ELR (cell line): ENCODE measurements around the gene BPIFA3.

Experiments used
- DNase-seq: peaks from one replicate; pipeline ENCODE4 v3.0.0-alpha.2; 2015; ENCODE audit warnings: low read depth

Gene BPIFA3

DNA sequence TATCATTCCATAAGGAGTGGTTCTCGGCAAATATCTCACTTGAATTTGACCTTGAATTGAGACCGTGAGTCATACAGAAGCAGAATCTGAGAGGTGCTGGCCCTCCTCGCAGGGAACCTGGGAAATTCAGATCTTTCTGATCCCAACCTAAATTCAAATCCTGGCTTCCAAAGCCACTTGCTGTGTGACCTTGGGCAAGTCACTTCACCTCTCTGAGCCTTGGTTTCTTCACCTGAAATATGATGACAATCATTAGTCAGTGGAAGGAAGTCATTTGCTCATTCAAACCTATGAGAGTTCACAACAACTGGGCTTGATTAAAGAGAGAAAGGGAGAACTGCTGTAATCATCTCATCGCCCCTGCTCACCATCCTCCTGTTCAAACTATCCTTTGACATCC, 7.2 kb downstream of the BPIFA3 start:
- no peak for DNase-seq

DNA sequence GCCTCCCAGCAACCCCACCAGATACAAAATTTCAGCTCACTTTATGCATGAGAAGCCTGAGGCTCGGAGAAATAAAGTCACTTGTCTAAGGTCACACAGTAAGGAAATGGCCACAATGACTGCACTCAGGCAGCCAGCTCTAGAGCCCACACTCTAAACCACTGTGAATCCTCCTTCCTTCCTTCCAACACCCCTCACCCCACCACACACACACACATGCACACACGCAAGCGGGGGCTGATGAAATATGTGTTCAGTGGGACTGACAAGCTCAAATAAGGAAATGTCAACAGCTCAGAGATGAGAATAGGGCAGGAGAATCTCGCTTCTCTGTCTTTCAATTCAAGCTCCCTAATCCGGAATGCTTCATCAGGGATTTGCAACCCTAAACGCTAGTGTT, 12.7 kb downstream of the BPIFA3 start:
- no peak for DNase-seq

DNA sequence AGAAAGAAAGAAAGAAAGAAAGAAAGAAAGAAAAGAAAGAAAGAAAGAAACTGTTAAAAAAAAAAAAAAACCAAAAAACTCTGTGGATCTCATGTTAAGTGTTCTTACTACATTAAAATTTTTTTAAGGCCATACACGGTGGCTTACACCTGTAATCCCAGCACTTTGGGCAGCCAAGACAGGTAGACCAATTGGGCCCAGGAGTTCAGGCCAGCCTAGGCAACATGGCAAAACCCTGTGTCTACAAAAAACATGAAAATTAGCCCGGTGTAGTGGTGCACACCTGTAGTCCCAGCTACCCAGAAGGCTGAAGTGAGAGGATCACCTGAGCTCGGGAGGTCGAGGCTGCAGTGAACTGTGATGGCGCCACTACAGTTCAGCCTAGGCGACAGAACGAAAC, 14.1 kb downstream of the BPIFA3 start:
- no peak for DNase-seq

- DNase-seq = no peak
Observed at GRCh38 chr20:33232486-33233072, 15.4 kb downstream of the BPIFA3 start.

DNA sequence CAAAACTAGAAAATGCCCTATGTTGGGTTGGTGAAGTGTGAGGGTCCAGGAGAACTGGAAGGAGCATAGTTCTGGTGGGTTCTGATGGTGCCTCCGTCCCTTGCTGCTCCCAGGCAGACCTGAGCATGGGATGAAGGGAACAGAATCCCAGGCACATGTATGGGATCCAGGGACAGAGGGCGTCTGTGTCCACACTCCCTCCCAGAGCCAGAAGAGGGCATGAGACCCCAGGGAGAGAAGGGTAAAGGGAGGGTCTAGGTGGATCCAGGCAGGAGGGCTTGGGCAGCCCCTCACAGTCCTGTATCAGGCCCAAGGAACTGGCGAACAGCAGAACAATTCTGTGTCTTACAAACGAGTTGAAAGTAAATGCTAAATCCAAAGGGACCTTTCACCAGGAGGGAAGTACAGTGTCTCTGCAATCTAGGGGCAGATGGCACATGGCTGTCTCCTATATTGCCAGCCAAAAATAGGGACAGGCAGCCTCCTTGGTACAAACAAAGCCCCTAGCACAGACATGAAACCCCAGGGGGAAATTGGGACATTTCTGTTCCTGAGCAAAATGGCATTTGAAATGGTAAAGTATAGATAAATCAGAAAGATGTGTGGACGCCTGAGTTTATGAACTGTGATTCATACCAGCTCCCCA, 16.1 kb downstream of the BPIFA3 start:
- no peak for DNase-seq

DNA sequence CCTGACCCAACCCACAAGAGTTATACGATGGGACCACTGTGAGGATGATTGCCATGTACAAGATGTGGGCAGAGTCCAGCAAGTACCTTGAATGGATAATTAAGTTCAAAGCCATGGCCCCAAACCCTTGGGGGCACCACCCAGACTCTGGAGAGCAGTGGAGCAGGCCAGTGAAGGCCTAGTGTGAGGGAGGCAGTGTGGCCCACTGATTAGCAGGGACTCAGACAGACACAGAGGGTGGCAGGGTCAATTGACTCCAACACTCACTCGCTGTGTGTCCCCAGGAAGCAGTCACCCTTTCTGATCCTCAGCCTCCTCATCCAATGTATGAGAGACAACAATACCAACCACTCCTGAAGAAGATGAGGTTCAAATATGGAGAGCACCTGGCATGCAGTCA, 16.9 kb downstream of the BPIFA3 start:
- no peak for DNase-seq

- no peak for DNase-seq
Observed at GRCh38 chr20:33235696-33236095, 18.5 kb downstream of the BPIFA3 start, which contains the start of gene BPIFA1. Gene BPIFA1, plus strand, starts transcription at chr20:33235996. Its CDS starts 1,716 bp downstream, at chr20:33237712.

DNA sequence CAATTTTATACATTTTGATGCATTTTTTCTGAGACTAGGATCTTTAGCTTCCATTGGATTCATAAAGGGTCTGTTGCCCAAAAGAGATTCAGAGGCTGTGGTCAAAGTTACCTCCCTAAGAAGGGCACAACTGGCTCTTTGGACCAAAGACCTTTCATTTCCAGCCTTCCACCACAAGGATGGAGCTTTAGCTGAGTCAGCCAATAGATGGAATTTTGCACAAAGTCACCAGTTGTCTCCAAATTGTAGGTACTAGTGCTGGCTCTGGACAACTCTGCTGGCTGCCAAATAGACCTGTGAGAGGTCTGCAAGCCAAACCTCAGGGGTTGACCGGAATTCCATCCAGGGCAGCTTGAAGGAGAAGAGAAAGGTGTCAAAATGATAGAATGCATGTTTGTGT, 19.2 kb downstream of the BPIFA3 start:
- DNase-seq = no peak

GRCh38 chr20:33237989-33238388, 20.8 kb downstream of the BPIFA3 start:
- no peak for DNase-seq

DNA sequence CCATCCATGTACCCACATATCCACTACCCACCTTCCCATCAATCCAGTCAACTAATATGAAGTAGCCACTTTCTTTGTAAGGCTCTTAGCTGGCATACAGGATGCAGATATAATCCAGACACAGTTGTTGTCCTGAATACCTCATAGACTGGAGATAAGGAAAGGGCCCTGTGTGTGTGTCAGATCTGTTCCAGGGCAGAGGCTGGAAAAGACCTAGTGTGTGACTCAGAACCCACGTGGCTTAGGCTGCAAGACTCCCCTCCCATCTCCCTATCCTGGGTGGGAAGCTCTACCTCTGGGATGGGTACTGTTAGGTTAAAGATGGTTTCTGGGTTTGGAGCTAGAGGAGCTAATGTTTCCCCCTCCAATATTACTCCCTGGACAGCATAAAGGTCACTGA, 22.3 kb downstream of the BPIFA3 start:
- DNase-seq = no peak

DNA sequence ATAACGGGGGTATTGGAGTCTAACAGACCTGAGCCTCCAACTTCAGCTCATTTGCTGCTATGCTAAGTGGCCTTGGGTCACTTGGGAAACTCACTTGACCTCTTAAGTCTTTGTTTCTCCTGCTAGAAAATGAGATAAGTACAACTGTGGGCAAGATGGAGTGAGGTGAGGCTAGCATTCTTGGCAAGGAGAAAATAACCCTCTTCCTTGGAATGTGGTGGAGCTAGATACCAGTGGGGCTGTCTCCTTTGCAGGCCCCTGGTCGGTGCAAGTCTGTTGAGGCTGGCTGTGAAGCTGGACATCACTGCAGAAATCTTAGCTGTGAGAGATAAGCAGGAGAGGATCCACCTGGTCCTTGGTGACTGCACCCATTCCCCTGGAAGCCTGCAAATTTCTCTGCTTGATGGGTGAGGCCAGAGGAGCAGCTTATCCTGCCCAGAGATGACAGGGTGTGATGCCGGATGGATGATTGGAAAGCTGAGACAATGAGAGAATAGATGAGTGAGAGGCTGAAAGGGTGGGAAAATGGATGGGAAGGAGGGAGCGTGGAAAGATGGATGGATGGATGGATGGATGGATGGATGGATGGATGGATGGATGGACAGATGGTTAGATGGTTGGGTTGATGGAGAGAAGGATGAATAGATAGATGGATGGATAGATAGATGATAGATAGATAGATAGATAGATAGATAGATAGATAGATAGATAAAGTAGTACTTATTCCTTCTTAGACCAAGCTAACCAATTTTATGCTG, 23.0 kb downstream of the BPIFA3 start:
- DNase-seq = no peak

GRCh38 chr20:33240923-33241322, 23.8 kb downstream of the BPIFA3 start:
- DNase-seq = no peak

DNA sequence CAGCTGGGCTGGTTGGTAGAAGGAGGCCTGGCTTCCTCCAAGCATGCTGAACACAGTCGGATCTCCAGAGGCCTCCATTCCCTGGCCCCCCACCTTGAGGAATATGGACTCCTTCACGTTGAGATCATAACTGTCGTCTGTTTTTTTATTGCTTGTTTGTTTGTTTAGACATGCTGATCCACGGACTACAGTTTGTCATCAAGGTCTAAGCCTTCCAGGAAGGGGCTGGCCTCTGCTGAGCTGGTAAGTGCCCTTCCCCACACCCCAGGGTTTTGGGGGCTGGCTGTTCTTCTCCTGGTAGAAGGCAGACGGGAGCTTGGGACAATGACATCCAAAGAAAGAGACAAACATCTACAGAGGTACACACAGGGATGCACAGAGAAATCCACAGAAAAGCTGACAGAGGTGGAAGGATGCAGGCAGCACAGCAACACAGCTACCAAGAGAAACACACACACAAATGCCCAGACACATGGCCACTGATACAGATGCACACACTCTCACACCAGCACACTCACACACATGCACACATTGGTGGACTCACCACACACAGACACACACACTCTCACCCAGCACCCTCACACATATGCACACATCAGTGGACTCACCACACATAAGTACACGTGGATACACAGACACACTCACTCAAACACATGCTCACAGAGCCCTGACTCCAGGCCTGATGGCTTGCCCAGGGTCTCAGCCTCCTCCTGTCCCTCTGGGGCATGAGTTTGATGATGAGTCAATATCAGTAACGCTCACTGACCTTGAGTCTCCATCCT, 25.4 kb downstream of the BPIFA3 start:
- DNase-seq = no peak

GRCh38 chr20:33246077-33246476, 28.9 kb downstream of the BPIFA3 start:
- DNase-seq = no peak

GRCh38 chr20:33249456-33249855, 32.3 kb downstream of the BPIFA3 start:
- no peak for DNase-seq

DNA sequence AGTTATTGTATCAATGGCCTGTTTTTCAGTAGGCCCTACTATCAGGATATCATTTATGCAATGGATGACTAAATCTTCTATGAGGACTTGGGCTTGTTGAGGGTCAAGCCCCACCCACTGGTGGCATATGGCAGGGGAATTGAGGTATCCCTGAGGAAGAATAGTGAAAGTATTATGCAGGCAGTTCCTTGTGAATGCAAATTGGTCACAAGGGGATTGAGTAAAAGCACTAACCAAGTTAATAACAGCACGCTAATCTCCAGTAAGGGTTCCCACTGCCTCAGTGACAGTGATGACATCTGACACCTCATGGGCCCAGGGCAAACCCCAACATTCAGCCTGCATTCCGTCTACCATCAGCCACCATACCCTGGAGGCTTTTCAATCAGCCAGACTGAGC, 33.5 kb downstream of the BPIFA3 start:
- no peak for DNase-seq

GRCh38 chr20:33251496-33251895, 34.3 kb downstream of the BPIFA3 start:
- no peak for DNase-seq

GRCh38 chr20:33252460-33252859, 35.3 kb downstream of the BPIFA3 start:
- no peak for DNase-seq

DNA sequence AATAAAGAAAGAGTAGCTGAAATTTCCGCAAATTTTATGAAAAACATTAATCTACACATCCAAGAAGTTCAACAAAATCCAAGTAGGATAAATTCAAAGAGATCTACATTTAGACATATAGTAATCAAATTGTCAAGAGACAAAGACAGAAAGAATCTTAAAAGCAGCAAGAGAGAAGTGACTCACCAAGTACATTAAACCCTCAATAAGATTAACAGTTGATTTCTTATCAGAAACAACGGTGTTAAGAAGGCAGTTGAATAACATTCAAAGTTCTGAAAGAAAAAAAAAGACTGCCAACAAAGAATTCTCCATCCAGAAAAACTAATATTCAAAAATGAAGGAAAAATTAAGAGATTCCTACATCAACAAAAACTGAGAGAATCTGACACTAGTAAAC, 37.9 kb downstream of the BPIFA3 start:
- no peak for DNase-seq

DNA sequence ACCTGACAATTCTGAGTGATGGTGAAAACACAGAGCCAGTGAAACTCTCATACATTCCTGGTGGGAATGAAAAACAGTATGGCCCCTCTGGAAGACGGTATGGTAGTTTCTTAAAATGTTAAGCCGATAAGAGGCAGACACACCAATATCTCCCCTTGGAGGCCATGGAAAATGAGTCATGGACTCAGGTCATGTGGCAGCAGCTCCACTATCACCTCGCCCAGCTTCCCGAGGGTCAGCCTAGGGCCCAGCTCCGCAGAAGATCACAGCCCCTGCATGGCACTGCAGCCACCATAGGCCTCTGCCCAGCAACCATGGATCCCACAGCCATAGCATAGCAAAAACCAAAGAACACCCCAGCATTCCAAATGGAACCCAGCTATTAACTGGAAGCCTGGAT, 40.1 kb downstream of the BPIFA3 start:
- DNase-seq = no peak

DNA sequence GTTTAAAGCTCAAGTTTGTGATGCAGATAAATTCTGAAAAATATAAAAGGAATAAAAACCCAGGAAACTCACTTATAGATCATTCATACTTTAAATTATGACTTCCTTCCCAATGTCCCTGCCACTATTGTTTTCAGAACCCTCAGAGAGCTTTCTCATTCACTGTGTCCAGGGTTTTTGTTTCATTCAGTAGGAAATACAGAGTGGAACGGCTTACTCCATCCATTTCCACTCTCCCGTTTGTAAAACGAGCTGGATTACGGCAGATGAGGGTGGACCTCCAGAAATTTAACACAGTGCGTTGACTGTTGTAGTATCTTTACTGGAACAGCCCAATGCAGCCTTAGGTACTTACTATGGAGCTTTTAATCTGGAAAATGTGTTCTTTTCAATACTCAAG, 42.2 kb downstream of the BPIFA3 start:
- no peak for DNase-seq

- no peak for DNase-seq
Observed at GRCh38 chr20:33261465-33261864, 44.3 kb downstream of the BPIFA3 start.

DNA sequence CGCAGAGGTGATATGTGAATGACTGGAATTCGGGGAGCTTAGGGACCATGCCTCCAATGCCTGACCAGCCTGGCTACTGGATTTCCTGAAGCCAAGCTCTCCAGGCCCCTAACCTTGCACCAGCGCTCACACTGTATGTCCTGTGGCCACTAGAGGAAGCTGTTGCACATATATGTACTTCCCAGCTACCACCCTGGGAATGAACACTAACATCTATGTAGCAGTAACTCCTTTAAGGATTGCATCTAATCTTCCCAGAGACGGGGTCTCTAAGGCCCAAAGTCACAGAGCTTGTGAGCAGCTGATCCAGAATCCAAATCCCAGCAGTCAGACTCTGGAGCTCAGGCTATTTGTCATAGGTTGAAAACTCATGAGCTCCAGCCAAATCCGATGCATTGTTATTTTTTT, 45.5 kb downstream of the BPIFA3 start:
- peak; percentile 80 for DNase-seq
